ENCODE measurements around the gene E2F4. TPM values are rescaled to one million over a fixed set of nuclear protein-coding genes. Genes with fewer than 3 reads are reported as not detected.

The E2F4 gene
- total RNA-seq, 1 donor from 2014 or later: 32.4 TPM

- Histone ChIP-seq H3K27me3 (ENCODE audit: control insufficient read depth in 3 of 3, insufficient read depth in 3 of 3, low read length in 3 of 3) (peaks cover 0 to 4% (median 0%) of the 10 kb centered on the region in 3 donors), H3K9me3 (ENCODE audit: control insufficient read depth in 3 of 3, low read length in 3 of 3) (no peaks in the 10 kb centered on the region), H3K4me1 (ENCODE audit: control insufficient read depth in 3 of 3, insufficient read depth in 3 of 3, low read length in 3 of 3) (peaks cover 65 to 69% (median 67%) of the 10 kb centered on the region in 3 donors), H3K9ac (ENCODE audit: low read depth in 1 of 3, low read length in 3 of 3) (peak overlapping the region; percentile 98 to 99 (median 99)), H3K27ac (ENCODE audit: low read depth, low read length) (peak overlapping the region; percentile 99), H3K36me3 (ENCODE audit: control insufficient read depth in 3 of 3, insufficient read depth in 3 of 3, low read length in 3 of 3) (no peaks in the 10 kb centered on the region), H3K4me3 (ENCODE audit: low read length in 3 of 3) (peak overlapping the region; percentile 83 to 91 (median 86))
Measured at GRCh38 chr16:67246081-67246755, 54.3 kb downstream of the E2F4 start.

- Histone ChIP-seq H3K36me3 (ENCODE audit: control insufficient read depth in 3 of 3, insufficient read depth in 3 of 3, low read length in 3 of 3) (no peaks in the 10 kb centered on the region), H3K4me3 (ENCODE audit: low read length in 3 of 3) (peak overlapping the region; percentile 83 to 91 (median 86)), H3K27ac (ENCODE audit: low read depth, low read length) (peak overlapping the region; percentile 99), H3K9me3 (ENCODE audit: control insufficient read depth in 3 of 3, low read length in 3 of 3) (no peaks in the 10 kb centered on the region), H3K27me3 (ENCODE audit: control insufficient read depth in 3 of 3, insufficient read depth in 3 of 3, low read length in 3 of 3) (peaks cover 0 to 4% (median 0%) of the 10 kb centered on the region in 3 donors), H3K9ac (ENCODE audit: low read depth in 1 of 3, low read length in 3 of 3) (peak overlapping the region; percentile 98 to 99 (median 99)), H3K4me1 (ENCODE audit: control insufficient read depth in 3 of 3, insufficient read depth in 3 of 3, low read length in 3 of 3) (peaks cover 59 to 63% (median 62%) of the 10 kb centered on the region in 3 donors)
Measured at GRCh38 chr16:67246756-67247191, 54.8 kb downstream of the E2F4 start.

DNA sequence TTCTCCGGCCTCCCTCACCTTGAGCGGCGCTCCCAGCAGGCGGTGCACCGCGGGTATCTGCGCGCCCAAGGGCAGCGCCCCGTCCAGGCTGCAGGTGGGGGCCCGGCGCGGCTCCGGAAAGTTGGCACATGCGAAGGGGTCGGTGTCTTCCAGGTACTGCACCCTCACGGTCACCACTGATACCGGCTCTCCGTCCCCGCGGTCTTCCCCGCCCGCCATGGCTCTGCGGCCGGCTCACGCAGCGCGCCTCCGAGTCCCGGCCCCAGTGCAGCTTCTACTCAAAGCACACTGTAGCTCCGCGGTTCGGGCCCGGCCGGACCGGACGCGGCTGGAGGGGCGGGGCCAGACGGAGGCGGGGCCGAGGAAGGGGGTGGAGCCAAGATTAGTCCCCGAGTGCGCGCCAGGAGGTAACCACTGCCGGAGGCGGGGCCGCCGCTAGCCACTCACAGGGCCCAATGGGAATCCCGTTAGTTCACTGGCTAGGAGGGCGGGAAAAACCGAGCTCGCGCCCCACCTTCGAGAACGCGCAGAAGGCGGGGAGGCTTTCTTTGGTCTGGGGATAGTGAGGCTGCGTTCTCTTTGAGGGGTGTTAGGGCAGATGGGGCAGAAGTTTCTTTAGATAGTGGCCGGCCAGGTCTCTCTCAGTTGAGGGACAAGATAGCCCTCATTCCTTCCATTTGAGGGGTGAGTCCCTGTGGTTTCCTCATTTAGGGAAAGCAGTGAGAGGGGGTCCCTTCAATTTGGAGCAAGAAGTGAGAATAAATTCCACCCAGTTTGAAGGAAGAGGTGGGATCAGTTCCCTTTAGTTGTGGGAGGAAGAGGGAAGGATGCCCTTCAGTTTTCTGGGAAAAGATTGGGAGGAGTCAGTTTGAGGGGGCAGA lies 55.5 kb downstream of the E2F4 start, which contains the start of gene FHOD1:
Gene FHOD1, minus strand, starts transcription at position 290 of the 881 bp plus-strand sequence. Its CDS starts 71 bp downstream, at position 219.
- H3K36me3 ChIP-seq (ENCODE audit: control insufficient read depth in 3 of 3, insufficient read depth in 3 of 3, low read length in 3 of 3): no peaks in the 10 kb centered on the region
- H3K27ac ChIP-seq (ENCODE audit: low read depth, low read length): peak within 1 kb of the TSS; percentile 99
- H3K9me3 ChIP-seq (ENCODE audit: control insufficient read depth in 3 of 3, low read length in 3 of 3): no peaks in the 10 kb centered on the region
- H3K27me3 ChIP-seq (ENCODE audit: control insufficient read depth in 3 of 3, insufficient read depth in 3 of 3, low read length in 3 of 3): peaks cover 0 to 4% (median 0%) of the 10 kb centered on the region in 3 donors
- peaks cover 54 to 58% (median 56%) of the 10 kb centered on the region in 3 donors for H3K4me1 ChIP-seq (ENCODE audit: control insufficient read depth in 3 of 3, insufficient read depth in 3 of 3, low read length in 3 of 3)
- H3K9ac ChIP-seq (ENCODE audit: low read depth in 1 of 3, low read length in 3 of 3): peak within 1 kb of the TSS; percentile 98 to 99 (median 99)
- peak within 1 kb of the TSS; percentile 83 to 91 (median 86) for H3K4me3 ChIP-seq (ENCODE audit: low read length in 3 of 3)

DNA sequence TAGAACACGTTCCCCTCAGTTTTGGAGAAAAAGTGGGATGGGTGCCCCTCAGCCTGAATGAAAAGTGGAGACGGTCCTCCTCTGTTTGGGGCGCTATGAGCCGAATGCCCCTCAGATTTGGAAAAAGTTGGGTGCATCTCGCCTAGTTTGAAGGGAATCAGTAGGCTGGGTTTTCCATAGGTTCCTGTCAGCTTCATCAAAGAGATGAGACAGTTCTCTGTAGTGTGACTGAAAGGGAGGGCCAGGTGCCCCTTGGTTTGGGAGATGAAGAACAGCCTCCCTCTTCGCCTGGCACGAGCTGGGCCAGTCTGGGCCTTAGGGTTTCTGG lies 56.1 kb downstream of the E2F4 start:
- no peaks in the 10 kb centered on the region for H3K36me3 ChIP-seq (ENCODE audit: control insufficient read depth in 3 of 3, insufficient read depth in 3 of 3, low read length in 3 of 3)
- H3K4me3 ChIP-seq (ENCODE audit: low read length in 3 of 3): peak overlapping the region; percentile 66 to 74 (median 70)
- peaks cover 55 to 59% (median 56%) of the 10 kb centered on the region in 3 donors for H3K4me1 ChIP-seq (ENCODE audit: control insufficient read depth in 3 of 3, insufficient read depth in 3 of 3, low read length in 3 of 3)
- peak overlapping the region; percentile 99 for H3K27ac ChIP-seq (ENCODE audit: low read depth, low read length)
- peaks cover 0 to 4% (median 0%) of the 10 kb centered on the region in 3 donors for H3K27me3 ChIP-seq (ENCODE audit: control insufficient read depth in 3 of 3, insufficient read depth in 3 of 3, low read length in 3 of 3)
- no peaks in the 10 kb centered on the region for H3K9me3 ChIP-seq (ENCODE audit: control insufficient read depth in 3 of 3, low read length in 3 of 3)
- peak overlapping the region in 2 of 3 donors; percentile 60 to 99 for H3K9ac ChIP-seq (ENCODE audit: low read depth in 1 of 3, low read length in 3 of 3)

Small RNA genes within 50 kb of the gene (small RNA-seq; reads per million reads assigned to genes)
- gene MIR328: 2.1 reads per million, percentile 86 among the genes with 10 or more reads in this experiment

Other genes starting within 250 kb of the E2F4 start
- 0.52 TPM for gene CES3, start 230.9 kb upstream of the E2F4 start, total RNA-seq
- 1.0 TPM for gene CES4A, start 203.6 kb upstream of the E2F4 start, total RNA-seq
- 33.9 TPM for gene CBFB, start 163.0 kb upstream of the E2F4 start, total RNA-seq
- 17.7 TPM for gene PHAF1, start 82.2 kb upstream of the E2F4 start, total RNA-seq
- 7.8 TPM for gene B3GNT9, start 41.2 kb upstream of the E2F4 start, total RNA-seq
- 6.3 TPM for gene TRADD, start 32.2 kb upstream of the E2F4 start, total RNA-seq
- gene FBXL8, start 32.2 kb upstream of the E2F4 start, total RNA-seq: 1.6 TPM
- 3.7 TPM for gene HSF4, start 27.4 kb upstream of the E2F4 start, total RNA-seq
- gene NOL3, start 21.6 kb upstream of the E2F4 start, total RNA-seq: 11.0 TPM
- 5.2 TPM for gene MATCAP1, start 8.2 kb upstream of the E2F4 start, total RNA-seq
- 5.2 TPM for gene EXOC3L1, start 2.0 kb upstream of the E2F4 start, total RNA-seq
- gene ELMO3, start 7.0 kb downstream of the E2F4 start, total RNA-seq: not detected
- gene TMEM208, start 35.0 kb downstream of the E2F4 start, total RNA-seq: 24.5 TPM
- gene FHOD1, start 55.3 kb downstream of the E2F4 start, total RNA-seq: 5.2 TPM
- not detected for gene SLC9A5, start 56.8 kb downstream of the E2F4 start, total RNA-seq
- 7.3 TPM for gene PLEKHG4, start 87.4 kb downstream of the E2F4 start, total RNA-seq
- gene KCTD19, start 134.6 kb downstream of the E2F4 start, total RNA-seq: not detected
- gene LRRC36, start 134.7 kb downstream of the E2F4 start, total RNA-seq: not detected
- gene TPPP3, start 201.3 kb downstream of the E2F4 start, total RNA-seq: 135 TPM
- 11.5 TPM for gene ZDHHC1, start 224.3 kb downstream of the E2F4 start, total RNA-seq
- 2.6 TPM for gene HSD11B2, start 239.0 kb downstream of the E2F4 start, total RNA-seq

Measured in skeletal muscle tissue (tissue), 5 donors.